H54 (cell line): ENCODE results near the gene ACTL8.
A peak's percentile ranks its signal among the peaks of the same experiment; 100 is the strongest.

ENCODE experiments used
- DNase-seq: peaks from one replicate; pipeline ENCODE4 v3.0.0; 2011; ENCODE audit warnings: low spot score, mixed read lengths; ENCODE audit not compliant: insufficient read length
- FAIRE-seq: peaks from 3 replicates; lab custom pipeline; 2011; peaks lifted over from hg19 to GRCh38; lab: Jason Lieb, UNC
- POLR2A ChIP-seq: IDR thresholded peaks from 2 replicates; pipeline ENCODE4 v1.6.1; 2011; ENCODE audit warnings: low read depth, mild to moderate bottlenecking, low read length

Gene ACTL8

GRCh38 chr1:17810668-17811067 lies 55.5 kb downstream of the ACTL8 start:
- FAIRE-seq (no peak), DNase-seq (no peak)
- no peak for TF ChIP-seq POLR2A

GRCh38 chr1:17816511-17816910 lies 61.4 kb downstream of the ACTL8 start:
- TF ChIP-seq POLR2A, result no peak
- no peak for FAIRE-seq

GRCh38 chr1:17819129-17819802 lies 64.1 kb downstream of the ACTL8 start:
- no peak for FAIRE-seq
- DNase-seq, result no peak
- no peak for TF ChIP-seq POLR2A

More at GRCh38 chr1:17816511-17816910, 61.4 kb downstream of the ACTL8 start:
- DNase-seq, result no peak

GRCh38 chr1:17820198-17820597 lies 65.1 kb downstream of the ACTL8 start:
- TF ChIP-seq POLR2A, result no peak
- no peak for FAIRE-seq
- DNase-seq, result no peak

- DNase-seq, result no peak
- no peak for TF ChIP-seq POLR2A
- FAIRE-seq, result no peak
Measured at GRCh38 chr1:17822741-17823426, 67.8 kb downstream of the ACTL8 start.

GRCh38 chr1:17825273-17826164 lies 70.4 kb downstream of the ACTL8 start:
- FAIRE-seq (no peak), DNase-seq (no peak)
- TF ChIP-seq POLR2A, result no peak

- no peak for FAIRE-seq
- no peak for TF ChIP-seq POLR2A
- DNase-seq, result peak; percentile 30
Measured at GRCh38 chr1:17826165-17826488, 71.0 kb downstream of the ACTL8 start.

GRCh38 chr1:17828991-17829390 lies 73.9 kb downstream of the ACTL8 start:
- no peak for FAIRE-seq
- DNase-seq, result no peak
- no peak for TF ChIP-seq POLR2A

- DNase-seq (no peak), FAIRE-seq (no peak)
- no peak for TF ChIP-seq POLR2A
Measured at GRCh38 chr1:17829579-17829978, 74.4 kb downstream of the ACTL8 start.

GRCh38 chr1:17831597-17831996 lies 76.5 kb downstream of the ACTL8 start:
- FAIRE-seq, result no peak
- TF ChIP-seq POLR2A, result no peak
- DNase-seq, result peak; percentile 29

GRCh38 chr1:17833661-17834501 lies 78.7 kb downstream of the ACTL8 start:
- DNase-seq (no peak), FAIRE-seq (no peak)
- no peak for TF ChIP-seq POLR2A

- DNase-seq (no peak), FAIRE-seq (no peak)
- TF ChIP-seq POLR2A, result no peak
Measured at GRCh38 chr1:17834561-17835100, 79.5 kb downstream of the ACTL8 start.
